GM18505 (cell line): ENCODE measurements around the gene ANKDD1A.

ENCODE experiments used
- ATAC-seq: cut with Tn5 transposase; IDR thresholded peaks from one replicate; pipeline ENCODE4 v1.9.1; 2021; ENCODE audit not compliant: unreplicated experiment
- POLR2A ChIP-seq: IDR thresholded peaks from 4 replicates; pipeline ENCODE4 v1.6.1; 2011; ENCODE audit warnings: borderline replicate concordance; ENCODE audit not compliant: insufficient read depth, insufficient read length; ENCODE audit errors: extremely low read depth

The ANKDD1A gene

DNA sequence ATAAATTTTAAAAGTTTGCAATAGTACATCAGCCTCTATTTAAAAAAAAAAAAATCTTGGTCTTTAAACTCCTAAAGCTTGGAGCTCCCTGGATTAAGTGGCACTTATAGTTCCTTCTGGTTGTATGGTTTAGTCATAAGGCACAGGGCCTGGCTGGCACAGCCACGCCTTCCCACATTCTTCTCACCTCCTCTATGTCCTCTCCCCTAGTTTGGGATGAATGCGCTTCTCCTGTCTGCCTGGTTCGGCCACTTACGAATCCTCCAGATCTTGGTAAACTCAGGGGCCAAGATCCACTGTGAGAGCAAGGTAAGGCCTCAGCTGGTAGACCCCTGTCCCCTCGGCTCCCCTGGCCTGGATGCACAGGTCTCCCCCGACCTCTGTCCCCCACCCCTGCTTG, 10.0 kb downstream of the ANKDD1A start:
- no peak for TF ChIP-seq POLR2A
- ATAC-seq: no peak

DNA sequence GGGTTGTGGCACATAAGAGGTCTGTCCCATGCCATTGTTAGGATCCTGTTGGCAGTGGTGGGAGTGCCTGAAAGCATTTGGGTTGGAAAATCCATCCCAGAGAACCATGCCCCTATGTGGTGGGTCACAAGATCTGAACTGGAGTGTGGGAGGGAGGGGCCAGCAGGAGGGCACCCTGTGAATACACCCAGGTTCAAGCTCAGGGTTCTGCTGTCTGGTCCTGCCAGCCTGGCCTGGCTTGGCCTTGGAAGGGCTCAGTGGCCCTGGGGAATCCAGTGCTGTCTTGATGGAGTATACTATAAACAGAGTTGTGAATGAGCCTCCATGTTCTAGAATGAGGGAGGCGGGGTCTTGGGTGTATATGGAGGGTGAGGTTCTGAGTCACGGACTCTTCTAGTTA, 11.8 kb downstream of the ANKDD1A start:
- ATAC-seq: no peak
- TF ChIP-seq POLR2A: no peak

DNA sequence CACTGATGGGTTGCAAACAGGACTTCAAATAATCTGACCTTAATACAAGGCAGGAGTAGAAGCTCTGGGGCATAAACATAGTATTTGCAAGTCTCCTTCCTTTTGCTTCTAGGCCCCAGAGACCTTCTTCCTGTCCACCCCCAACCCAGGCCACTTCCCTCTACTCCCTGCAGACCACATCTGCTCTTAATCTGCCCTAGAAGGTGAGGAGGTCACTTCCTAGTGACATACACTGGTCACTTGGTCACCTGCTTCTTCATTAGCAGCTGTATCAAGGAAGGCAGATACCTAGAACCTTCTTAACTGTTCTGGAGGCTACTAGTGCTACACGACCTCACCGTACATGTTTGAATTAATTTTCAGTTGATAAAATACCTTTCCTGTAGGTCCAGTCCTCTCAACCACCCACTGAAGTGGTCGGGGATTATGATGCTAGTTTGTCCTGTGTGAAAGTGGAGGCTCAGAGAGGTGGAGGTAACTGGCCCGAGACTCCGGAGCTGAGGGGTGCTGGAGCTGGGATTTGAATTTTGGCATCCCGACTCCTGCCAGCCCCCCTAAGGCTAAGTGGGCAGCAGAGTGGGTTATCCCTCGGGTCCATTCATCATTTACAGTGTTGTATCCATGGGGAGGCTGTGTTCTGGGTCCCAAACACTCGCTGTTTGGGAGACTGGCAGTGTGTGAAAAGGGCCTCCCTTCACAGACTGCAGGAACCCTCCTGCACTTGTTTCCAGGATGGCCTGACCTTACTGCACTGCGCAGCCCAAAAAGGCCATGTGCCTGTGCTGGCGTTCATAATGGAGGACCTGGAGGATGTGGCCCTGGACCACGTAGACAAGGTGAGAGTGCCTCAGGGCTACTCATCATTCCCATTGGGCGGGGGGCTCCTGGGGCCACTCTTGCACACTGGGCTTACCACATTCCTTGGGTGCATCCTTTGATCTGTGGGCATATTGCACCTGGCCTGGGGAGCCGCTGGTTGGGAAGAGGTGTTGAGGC, 13.9 kb downstream of the ANKDD1A start:
- no peak for ATAC-seq
- no peak for TF ChIP-seq POLR2A

- TF ChIP-seq POLR2A: no peak
- no peak for ATAC-seq
These were observed 15.0 kb downstream of the ANKDD1A start for GRCh38 chr15:64926661-64927060.

- no peak for TF ChIP-seq POLR2A
- ATAC-seq: no peak
These were observed 17.0 kb downstream of the ANKDD1A start for GRCh38 chr15:64928626-64929220.

DNA sequence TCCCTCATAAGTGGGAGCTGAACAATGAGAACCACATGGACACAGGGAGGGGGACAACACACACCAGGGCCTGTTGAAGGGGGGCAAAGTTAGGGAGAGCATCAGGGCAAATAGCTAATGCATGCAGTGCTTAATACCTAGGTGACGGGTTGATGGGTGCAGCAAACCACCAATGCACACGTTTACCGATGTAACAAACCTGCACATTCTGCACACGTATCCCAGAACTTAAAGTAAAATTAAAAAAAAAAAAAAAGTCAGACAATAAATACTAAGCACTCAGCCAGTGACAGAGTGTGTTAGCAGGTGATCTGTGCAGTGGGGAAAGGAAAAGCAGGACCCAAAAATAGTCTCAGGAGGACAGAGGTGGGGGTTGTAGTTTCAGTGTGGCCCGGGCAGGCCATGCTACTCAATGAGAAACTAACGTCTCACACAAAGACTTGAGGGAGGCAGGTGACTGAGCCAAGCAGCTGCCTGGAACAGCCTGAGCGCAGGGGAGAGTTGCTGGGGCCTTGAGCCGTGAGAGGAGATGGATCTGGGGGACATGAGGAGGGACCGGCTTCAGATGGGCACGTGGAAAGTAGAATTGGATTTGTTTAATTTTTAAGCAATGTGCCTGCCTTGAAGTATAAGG, 18.4 kb downstream of the ANKDD1A start:
- no peak for ATAC-seq
- peak; percentile 35 for TF ChIP-seq POLR2A

DNA sequence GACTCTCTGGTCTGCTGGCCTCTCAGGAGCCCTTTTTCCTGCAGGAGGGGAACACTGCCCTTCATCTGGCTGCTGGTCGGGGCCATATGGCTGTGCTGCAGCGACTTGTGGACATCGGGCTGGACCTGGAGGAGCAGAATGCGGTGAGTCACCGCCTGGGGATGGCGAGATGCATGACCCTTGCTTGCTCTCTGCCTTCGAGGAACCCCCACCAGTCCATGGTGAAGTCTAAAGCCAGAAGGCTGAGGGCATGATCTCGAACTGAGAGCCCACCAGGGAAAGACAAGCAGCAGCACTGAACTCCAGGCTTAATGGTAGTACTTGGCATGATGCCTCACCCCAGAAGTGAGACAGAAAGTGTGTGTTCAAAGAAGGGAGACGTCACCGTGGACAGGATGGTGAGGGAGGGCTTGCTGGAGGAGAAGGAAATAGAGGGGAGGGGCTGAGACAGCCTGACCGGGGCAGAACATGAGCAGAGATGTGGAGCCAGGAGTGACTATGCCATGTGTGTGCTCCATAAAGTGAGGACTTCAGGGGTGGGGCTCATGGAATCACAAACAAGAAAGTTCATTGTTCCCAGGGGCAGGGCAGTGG, 19.2 kb downstream of the ANKDD1A start:
- ATAC-seq: no peak
- no peak for TF ChIP-seq POLR2A

- TF ChIP-seq POLR2A: no peak
- no peak for ATAC-seq
These were observed 19.7 kb downstream of the ANKDD1A start for GRCh38 chr15:64931381-64931780.

- ATAC-seq: no peak
- TF ChIP-seq POLR2A: no peak
These were observed 22.3 kb downstream of the ANKDD1A start for GRCh38 chr15:64934023-64934422.

DNA sequence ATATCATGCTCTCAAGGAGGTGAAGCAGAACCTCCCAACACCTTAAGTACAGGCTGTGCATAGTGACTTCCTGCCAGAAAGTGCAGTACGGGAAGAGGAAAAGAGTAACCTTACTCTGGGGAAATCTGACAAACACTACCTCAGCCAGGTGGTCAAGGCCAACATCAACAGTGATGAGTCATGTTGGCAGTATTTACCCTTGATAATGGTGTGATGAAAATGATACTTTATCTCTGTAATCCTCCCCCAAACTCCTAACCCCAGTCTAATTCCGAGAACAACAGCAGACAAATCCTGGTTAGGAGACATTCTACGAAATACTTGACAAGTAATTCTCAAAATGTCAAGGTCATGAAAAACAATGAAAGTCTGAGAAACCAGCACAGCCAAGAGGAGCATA, 26.5 kb downstream of the ANKDD1A start:
- ATAC-seq: no peak
- no peak for TF ChIP-seq POLR2A

- no peak for TF ChIP-seq POLR2A
- no peak for ATAC-seq
These were observed 30.7 kb downstream of the ANKDD1A start for GRCh38 chr15:64942356-64942755.

GRCh38 chr15:64943512-64944225, 32.0 kb downstream of the ANKDD1A start:
- TF ChIP-seq POLR2A: no peak
- ATAC-seq: no peak

- no peak for TF ChIP-seq POLR2A
These were observed 33.3 kb downstream of the ANKDD1A start for GRCh38 chr15:64944961-64945360.

More at GRCh38 chr15:64944961-64945360, 33.3 kb downstream of the ANKDD1A start:
- no peak for ATAC-seq
